ENCODE results near the gene RCL1.

DNA sequence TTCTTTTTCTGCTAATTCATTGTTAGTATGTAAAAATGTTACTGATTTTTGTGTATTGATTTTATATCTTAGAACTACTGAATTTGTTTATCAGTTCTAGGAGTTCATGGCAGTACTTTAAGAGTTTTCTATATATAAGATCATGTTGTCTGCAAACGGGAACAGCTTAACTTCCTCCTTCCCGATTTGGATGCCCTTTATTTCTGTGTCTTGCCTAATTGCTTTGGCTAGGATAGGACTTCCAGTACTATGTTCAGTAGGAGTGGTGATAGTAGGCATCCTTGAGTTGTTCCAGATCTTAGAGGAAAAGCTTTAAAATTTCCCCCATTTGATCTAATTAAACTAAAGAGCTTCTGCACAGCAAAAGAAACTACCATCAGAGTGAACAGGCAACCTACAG lies 20.1 kb downstream of the RCL1 start:
- TF ChIP-seq SIN3A (IDR thresholded peaks at IDR 0.05; ENCODE audit: borderline replicate concordance, insufficient read depth, low read length) (no peak), POLR2AphosphoS5 (IDR thresholded peaks at IDR 0.05; ENCODE audit: low read depth, low read length) (no peak), TAF1 (IDR thresholded peaks at IDR 0.05; ENCODE audit: borderline replicate concordance, insufficient read depth, low read length) (no peak)
- TF ChIP-seq, protein P1, sequence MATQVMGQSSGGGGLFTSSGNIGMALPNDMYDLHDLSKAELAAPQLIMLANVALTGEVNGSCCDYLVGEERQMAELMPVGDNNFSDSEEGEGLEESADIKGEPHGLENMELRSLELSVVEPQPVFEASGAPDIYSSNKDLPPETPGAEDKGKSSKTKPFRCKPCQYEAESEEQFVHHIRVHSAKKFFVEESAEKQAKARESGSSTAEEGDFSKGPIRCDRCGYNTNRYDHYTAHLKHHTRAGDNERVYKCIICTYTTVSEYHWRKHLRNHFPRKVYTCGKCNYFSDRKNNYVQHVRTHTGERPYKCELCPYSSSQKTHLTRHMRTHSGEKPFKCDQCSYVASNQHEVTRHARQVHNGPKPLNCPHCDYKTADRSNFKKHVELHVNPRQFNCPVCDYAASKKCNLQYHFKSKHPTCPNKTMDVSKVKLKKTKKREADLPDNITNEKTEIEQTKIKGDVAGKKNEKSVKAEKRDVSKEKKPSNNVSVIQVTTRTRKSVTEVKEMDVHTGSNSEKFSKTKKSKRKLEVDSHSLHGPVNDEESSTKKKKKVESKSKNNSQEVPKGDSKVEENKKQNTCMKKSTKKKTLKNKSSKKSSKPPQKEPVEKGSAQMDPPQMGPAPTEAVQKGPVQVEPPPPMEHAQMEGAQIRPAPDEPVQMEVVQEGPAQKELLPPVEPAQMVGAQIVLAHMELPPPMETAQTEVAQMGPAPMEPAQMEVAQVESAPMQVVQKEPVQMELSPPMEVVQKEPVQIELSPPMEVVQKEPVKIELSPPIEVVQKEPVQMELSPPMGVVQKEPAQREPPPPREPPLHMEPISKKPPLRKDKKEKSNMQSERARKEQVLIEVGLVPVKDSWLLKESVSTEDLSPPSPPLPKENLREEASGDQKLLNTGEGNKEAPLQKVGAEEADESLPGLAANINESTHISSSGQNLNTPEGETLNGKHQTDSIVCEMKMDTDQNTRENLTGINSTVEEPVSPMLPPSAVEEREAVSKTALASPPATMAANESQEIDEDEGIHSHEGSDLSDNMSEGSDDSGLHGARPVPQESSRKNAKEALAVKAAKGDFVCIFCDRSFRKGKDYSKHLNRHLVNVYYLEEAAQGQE (IDR thresholded peaks at IDR 0.05; ENCODE audit: insufficient read depth in 1 of 2, low read depth in 2 of 2, low read length in 2 of 2): no peak

All from PFSK-1 (cell line).